Hair follicle dermal papilla cell (primary cell): ENCODE measurements around the gene CAPN15. TPM values are rescaled to one million over a fixed set of nuclear protein-coding genes. Genes with fewer than 3 reads are reported as not detected.

Experiments
- small RNA-seq: library from RNA; depleted of rRNA; stranded (forward); fragments of <200 nt; gene quantifications from one replicate; pipeline ENCODE3, GENCODE V24; 2012
- total RNA-seq: library from RNA; depleted of rRNA; stranded (reverse); fragments of >200 nt; gene quantifications from 2 replicates; pipeline ENCODE4 v1.2.3, GENCODE V29; 2012

The CAPN15 gene
- 44.9 and 60.5 TPM in 2 replicates for total RNA-seq

DNA sequence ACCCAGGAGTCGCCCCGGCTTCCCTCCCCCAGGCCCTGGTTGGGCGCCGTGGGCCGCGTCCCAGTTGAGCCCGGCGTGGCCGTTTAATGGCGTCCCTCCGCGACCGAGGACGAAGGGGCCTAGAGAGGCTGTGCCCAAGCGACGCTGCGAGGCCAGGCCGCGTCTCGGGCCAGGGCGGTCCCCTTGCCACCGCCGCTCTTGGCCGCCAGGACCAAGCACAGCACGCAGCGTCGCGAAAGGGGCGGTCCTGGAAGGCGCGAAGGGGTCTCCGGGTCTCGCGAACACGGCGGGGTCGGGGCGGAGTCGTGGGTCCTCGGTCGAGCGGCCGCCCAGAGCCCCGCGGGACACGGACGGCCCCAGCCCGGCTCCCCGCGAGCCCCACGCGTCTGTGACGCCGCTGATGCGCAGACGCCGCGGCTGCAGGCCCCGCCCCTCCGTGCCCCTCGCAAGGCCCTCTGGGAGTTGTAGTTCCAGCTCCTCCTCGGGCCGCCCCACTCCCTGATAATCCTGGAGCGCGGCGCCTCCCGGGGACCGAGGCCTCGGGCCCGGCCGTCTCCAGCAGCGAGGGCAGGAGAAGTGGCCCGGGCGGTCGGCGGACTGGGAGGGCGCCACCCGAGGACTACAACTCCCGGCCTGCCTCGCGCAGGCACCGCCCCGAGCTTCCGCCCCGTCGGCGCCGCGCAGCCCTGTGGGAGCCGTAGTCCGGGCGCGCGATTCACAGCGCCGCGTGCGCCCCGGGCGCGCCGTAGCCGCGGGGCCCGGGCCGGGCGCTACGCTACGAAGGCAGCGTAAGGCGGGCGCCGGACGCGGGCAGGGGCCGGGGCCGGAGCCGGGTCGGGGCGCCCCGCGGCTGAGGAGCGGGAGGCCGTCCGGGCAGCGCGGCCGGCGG lies at the start of gene CAPN15:
Gene CAPN15, plus strand, starts transcription at position 698 of the 889 bp plus-strand sequence. CDS start 19,127 bp downstream, outside the sequence.

DNA sequence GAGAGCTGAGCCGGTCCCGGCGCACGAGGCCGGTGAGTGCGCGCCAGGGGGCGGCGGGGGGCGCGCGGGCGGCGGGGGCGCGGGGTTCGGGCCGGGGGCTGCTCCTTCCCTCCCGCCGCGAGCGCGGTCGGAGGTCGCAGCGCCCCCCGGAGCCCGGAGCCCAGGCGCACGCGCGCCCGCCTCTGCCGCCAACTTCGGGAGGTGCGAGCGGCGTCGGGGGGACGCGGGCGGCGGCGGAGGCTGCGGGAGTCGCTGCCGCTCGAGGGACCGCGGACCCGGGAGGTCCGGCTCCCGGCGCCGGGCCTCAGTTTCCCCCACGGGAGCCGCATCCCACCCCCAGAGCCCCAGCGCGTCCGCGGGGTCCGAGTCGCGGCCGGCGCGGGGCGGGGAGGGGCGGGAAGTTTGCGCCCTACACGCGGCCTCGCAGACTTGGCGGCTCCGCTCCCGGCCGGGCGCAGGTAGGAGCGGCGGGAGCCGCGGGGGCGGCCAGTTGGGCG lies 32.7 kb downstream of the CAPN15 start, which contains the start of gene PRR35:
Gene PRR35, plus strand, starts transcription at position 191 of the 497 bp plus-strand sequence. CDS start 2,901 bp downstream, outside the sequence.

DNA sequence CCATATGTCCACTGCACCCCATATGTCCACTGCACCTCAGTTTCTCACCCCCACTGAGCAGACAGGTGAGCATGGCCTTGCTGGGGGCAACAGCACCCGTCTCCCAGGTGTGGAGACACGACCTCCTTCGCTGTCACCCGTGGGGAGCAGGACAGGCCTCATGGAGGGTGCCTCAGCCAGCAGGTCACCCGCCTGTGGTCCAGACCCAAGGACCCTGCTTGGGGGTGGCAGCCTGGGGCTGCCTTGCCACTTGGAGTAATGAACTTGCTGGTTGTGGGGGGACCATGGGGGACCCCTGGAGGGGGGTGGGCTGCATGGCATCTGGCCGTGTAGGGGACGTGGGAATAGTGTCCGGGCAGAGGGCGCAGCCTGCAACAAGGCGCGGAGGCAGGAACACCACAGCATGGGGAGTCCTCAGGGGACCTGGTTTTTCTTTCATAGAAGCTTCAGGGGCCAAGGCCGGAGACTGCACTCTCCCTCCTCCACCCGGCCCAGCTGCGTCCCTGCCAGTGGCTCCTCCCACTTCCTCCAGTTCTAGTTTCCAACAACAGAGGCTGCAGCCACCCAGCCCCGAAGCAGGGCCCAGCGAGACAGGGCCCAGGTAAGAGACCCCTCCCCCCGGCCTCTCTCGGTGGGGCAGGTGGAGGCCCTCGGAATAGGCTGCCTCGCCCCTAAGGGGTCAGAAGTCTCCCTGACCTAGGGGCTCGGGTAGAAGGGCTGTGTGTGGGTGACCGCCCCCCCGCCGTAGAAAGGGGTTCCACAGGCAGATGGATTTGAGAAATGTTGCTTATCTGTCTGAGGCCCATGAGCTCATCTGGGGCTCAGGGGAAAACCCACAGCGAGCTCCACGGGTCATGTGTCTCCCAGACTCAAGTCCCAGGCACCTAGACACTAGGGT lies 39.2 kb downstream of the CAPN15 start, which contains the start of gene NHLRC4:
Gene NHLRC4, plus strand, starts transcription at position 531 of the 898 bp plus-strand sequence. CDS start 1,043 bp downstream, outside the sequence.

DNA sequence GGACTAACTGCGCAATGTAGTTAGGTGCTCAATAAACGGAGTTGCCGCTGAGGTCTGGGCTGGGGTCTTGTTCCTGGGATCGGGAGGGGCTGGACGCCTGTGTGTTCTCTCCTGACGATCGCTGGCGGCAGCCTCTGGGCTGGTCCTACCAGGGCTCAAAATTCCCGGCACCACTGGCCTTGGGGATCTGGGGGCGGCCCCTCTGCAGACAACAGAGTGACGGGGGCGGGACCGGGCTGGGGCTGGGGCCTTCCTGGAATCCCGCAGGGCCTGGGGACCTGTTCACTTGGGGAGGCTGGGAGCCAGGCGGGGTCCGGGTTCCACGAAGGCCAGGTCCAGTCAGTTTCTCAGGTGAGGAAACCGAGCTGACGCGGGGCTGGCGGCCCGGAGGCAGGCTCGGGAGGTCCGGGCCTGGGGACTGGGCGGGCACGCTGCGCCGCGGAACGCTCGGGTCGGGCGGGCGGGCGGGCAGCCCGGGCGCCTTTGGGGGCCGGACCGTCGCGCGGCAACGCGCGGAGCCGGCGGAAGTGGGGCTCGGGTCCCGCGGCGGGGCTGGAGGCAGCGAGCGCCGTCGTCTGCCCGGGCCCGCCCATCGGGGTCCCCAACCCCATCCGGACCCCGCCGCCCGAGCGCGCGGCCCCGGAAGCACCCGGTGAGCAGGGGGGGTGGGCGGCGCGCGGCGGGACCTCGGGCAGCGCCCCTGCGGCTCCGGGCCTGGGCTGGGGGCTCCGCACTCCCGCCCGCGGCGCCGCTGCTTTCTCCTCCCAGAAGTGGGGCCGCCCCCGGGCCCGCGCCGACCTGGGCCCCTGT lies 42.1 kb downstream of the CAPN15 start, which contains the start of gene PIGQ:
Gene PIGQ, plus strand, starts transcription at position 524 of the 810 bp plus-strand sequence. CDS start 4,107 bp downstream, outside the sequence.

DNA sequence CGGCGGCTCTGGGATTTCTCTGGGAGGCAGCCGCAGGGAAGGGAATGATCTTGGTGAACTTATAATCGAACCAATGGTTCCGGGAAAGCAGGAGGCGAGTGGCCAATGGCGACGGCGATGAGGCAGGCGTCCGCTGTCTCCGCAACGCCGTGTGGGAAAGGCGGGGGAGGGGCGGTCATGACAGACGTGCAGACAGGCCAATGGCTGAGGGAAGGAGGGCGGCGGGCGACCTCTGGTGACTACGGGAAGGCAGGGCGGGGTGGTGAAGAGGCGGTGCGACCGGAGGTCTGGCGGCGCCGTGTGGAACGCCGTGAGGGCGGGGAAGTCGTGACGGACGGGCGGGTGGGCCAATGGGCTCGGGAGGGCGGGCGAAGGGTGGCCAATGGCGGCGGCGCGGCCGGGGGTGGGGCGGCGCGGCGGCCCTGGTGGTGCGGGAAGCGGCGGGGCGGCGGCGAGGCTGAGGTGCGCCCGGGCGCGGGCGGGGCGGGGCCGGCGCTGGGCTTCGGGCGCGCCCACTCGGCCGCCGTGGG lies 62.2 kb downstream of the CAPN15 start, which contains the start of gene RAB40C:
Gene RAB40C, plus strand, starts transcription at position 409 of the 530 bp plus-strand sequence. CDS start 226 bp downstream, outside the sequence.

Small RNA genes within 50 kb of the gene (small RNA-seq; reads per million reads assigned to genes)
- gene MIR3176 (not detected), gene MIR5587 (0.99 reads per million, percentile 18 among the genes with 10 or more reads in this experiment), gene Z98883.1 (not detected)

Other genes starting within 250 kb of the CAPN15 start
- not detected in 2 replicates for gene ARHGDIG, start 247.1 kb upstream of the CAPN15 start, total RNA-seq
- gene PDIA2, start 244.5 kb upstream of the CAPN15 start, total RNA-seq, result not detected in 2 replicates
- 20.0 and 28.6 TPM in 2 replicates for gene AXIN1, start 175.0 kb upstream of the CAPN15 start, total RNA-seq
- gene MRPL28, start 157.2 kb upstream of the CAPN15 start, total RNA-seq, result 54.7 and 57.2 TPM in 2 replicates
- 46.3 and 54.8 TPM in 2 replicates for gene PGAP6, start 145.7 kb upstream of the CAPN15 start, total RNA-seq
- 122 and 127 TPM in 2 replicates for gene NME4, start 130.5 kb upstream of the CAPN15 start, total RNA-seq
- gene DECR2, start 125.8 kb upstream of the CAPN15 start, total RNA-seq, result 25.0 and 25.2 TPM in 2 replicates
- 21.6 and 24.3 TPM in 2 replicates for gene RAB11FIP3, start 102.1 kb upstream of the CAPN15 start, total RNA-seq
- 0.32 TPM in 1 of 2 replicates, not detected in the other for gene PRR35, start 32.7 kb downstream of the CAPN15 start, total RNA-seq
- 1.5 and 2.6 TPM in 2 replicates for gene NHLRC4, start 39.3 kb downstream of the CAPN15 start, total RNA-seq
- 30.2 and 36.2 TPM in 2 replicates for gene PIGQ, start 42.3 kb downstream of the CAPN15 start, total RNA-seq
- gene RAB40C, start 62.4 kb downstream of the CAPN15 start, total RNA-seq, result 14.6 and 19.8 TPM in 2 replicates
- gene WFIKKN1, start 103.3 kb downstream of the CAPN15 start, total RNA-seq, result 0.12 and 0.16 TPM in 2 replicates
- gene METTL26, start 108.6 kb downstream of the CAPN15 start, total RNA-seq, result 57.0 and 75.8 TPM in 2 replicates
- 13.8 and 14.8 TPM in 2 replicates for gene MCRIP2, start 114.1 kb downstream of the CAPN15 start, total RNA-seq
- gene WDR90, start 121.7 kb downstream of the CAPN15 start, total RNA-seq, result 9.7 and 12.8 TPM in 2 replicates
- gene RHOT2, start 140.4 kb downstream of the CAPN15 start, total RNA-seq, result 49.2 and 53.2 TPM in 2 replicates
- 2.9 TPM in 2 replicates for gene RHBDL1, start 148.0 kb downstream of the CAPN15 start, total RNA-seq
- gene STUB1, start 152.7 kb downstream of the CAPN15 start, total RNA-seq, result 71.6 and 83.9 TPM in 2 replicates
- 46.6 and 52.9 TPM in 2 replicates for gene JMJD8, start 156.6 kb downstream of the CAPN15 start, total RNA-seq
- gene WDR24, start 162.7 kb downstream of the CAPN15 start, total RNA-seq, result 10.6 and 12.8 TPM in 2 replicates
- gene FBXL16, start 178.1 kb downstream of the CAPN15 start, total RNA-seq, result under 0.01 TPM in 1 of 2 replicates, not detected in the other
- 41.3 and 48.5 TPM in 2 replicates for gene METRN, start 187.4 kb downstream of the CAPN15 start, total RNA-seq
- 21.9 and 25.1 TPM in 2 replicates for gene ANTKMT, start 193.4 kb downstream of the CAPN15 start, total RNA-seq
- 2.8 and 2.9 TPM in 2 replicates for gene CCDC78, start 198.7 kb downstream of the CAPN15 start, total RNA-seq
- 15.3 and 20.5 TPM in 2 replicates for gene HAGHL, start 199.4 kb downstream of the CAPN15 start, total RNA-seq
- 33.8 and 36.1 TPM in 2 replicates for gene CIAO3, start 213.3 kb downstream of the CAPN15 start, total RNA-seq
- 0.12 TPM in 1 of 2 replicates, not detected in the other for gene MSLN, start 233.0 kb downstream of the CAPN15 start, total RNA-seq